CD4-positive, CD25-positive, alpha-beta regulatory T cell (primary cell): ENCODE results near the gene C3orf33. TPM values are rescaled to one million over a fixed set of nuclear protein-coding genes. Genes with fewer than 3 reads are reported as not detected.
A peak's percentile ranks its signal among the peaks of the same experiment; 100 is the strongest.
"Not testable (repeated sequence)": the region's sequence is repeated elsewhere in the genome, so short reads cannot be mapped to it uniquely, and the experiment has no call there.

Source experiments
- ATAC-seq, 2 donors: fragments of 150-1000 bp; cut with Tn5 transposase; one replicate each; pipeline ENCODE4 v1.10.0; 2021; ENCODE audit warnings: low read depth in 2 of 2, moderate number of reproducible peaks in 2 of 2, moderate library complexity in 1 of 2
- DNase-seq, 3 donors: peaks; one replicate each; pipeline versions ENCODE4 v3.0.0 to v3.0.0-alpha.2; 2012 to 2022; ENCODE audit warnings: mixed read lengths in 1 of 3
- H3K27ac ChIP-seq: one replicate; pipeline ENCODE4 v1.7.0; 2013; ENCODE audit warnings: mild to moderate bottlenecking, low read length; ENCODE audit not compliant: insufficient read depth, poor library complexity, severe bottlenecking
- H3K27me3 ChIP-seq: one replicate; pipeline ENCODE4 v1.7.0; 2013; ENCODE audit warnings: low read length; ENCODE audit not compliant: control insufficient read depth, insufficient read depth
- H3K36me3 ChIP-seq: one replicate; pipeline ENCODE4 v1.7.0; 2013; ENCODE audit warnings: mild to moderate bottlenecking, low read length, moderate library complexity; ENCODE audit not compliant: control insufficient read depth, insufficient read depth
- H3K4me1 ChIP-seq: 2 replicates; pipeline ENCODE4 v1.7.0; 2013; ENCODE audit warnings: mild to moderate bottlenecking, low read length; ENCODE audit not compliant: insufficient read depth, control insufficient read depth, poor library complexity, severe bottlenecking
- H3K4me3 ChIP-seq: one replicate; pipeline ENCODE4 v1.7.0; 2013; ENCODE audit warnings: low read depth, mild to moderate bottlenecking, low read length, moderate library complexity
- H3K9me3 ChIP-seq, 2 experiments: 1 replicate in 1 of 2; 2 replicates in 1 of 2; pipeline ENCODE4 v1.7.0; 2013; ENCODE audit warnings: low read length in 2 of 2, mild to moderate bottlenecking in 1 of 2, moderate library complexity in 1 of 2; ENCODE audit not compliant: control insufficient read depth in 2 of 2
- H3K27ac Mint-ChIP-seq, 3 donors: one replicate each; pipeline ENCODE4 v1.8.0; 2020 to 2022; ENCODE audit warnings: mild to moderate bottlenecking in 3 of 3, mixed read lengths in 3 of 3, moderate library complexity in 2 of 3
- H3K27me3 Mint-ChIP-seq: one replicate; pipeline ENCODE4 v1.8.0; 2022; ENCODE audit warnings: mild to moderate bottlenecking, mixed read lengths
- H3K36me3 Mint-ChIP-seq: one replicate; pipeline ENCODE4 v1.8.0; 2020; ENCODE audit warnings: mixed read lengths
- H3K4me1 Mint-ChIP-seq, 4 donors: one replicate each; pipeline ENCODE4 v1.8.0; 2020 to 2022; ENCODE audit warnings: mixed read lengths in 4 of 4, mild to moderate bottlenecking in 1 of 4
- H3K4me3 Mint-ChIP-seq, 4 donors: one replicate each; pipeline ENCODE4 v1.8.0; 2020 to 2022; ENCODE audit warnings: mild to moderate bottlenecking in 4 of 4, mixed read lengths in 4 of 4, moderate library complexity in 3 of 4
- H3K9me3 Mint-ChIP-seq, 7 donors: one replicate each; pipeline ENCODE4 v1.8.0; 2020 to 2022; ENCODE audit warnings: mixed read lengths in 7 of 7, mild to moderate bottlenecking in 3 of 7, moderate library complexity in 2 of 7
- polyA plus RNA-seq, 4 donors: library from polyadenylated mRNA; unstranded; fragments of 300-500 nt; fragmentation: Illumina TruSeq; gene quantifications; one replicate each; pipeline ENCODE4 v1.2.3, GENCODE V29; 2021
- total RNA-seq: library from RNA; stranded (reverse); gene quantifications from one replicate; pipeline ENCODE4 v1.2.3, GENCODE V29; 2022

The C3orf33 gene, protein sequence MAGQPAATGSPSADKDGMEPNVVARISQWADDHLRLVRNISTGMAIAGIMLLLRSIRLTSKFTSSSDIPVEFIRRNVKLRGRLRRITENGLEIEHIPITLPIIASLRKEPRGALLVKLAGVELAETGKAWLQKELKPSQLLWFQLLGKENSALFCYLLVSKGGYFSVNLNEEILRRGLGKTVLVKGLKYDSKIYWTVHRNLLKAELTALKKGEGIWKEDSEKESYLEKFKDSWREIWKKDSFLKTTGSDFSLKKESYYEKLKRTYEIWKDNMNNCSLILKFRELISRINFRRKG
- 0.74 TPM for total RNA-seq
- 1 to 10 TPM; 3.0 to 5.0 (median 3.3) TPM for polyA plus RNA-seq

DNA sequence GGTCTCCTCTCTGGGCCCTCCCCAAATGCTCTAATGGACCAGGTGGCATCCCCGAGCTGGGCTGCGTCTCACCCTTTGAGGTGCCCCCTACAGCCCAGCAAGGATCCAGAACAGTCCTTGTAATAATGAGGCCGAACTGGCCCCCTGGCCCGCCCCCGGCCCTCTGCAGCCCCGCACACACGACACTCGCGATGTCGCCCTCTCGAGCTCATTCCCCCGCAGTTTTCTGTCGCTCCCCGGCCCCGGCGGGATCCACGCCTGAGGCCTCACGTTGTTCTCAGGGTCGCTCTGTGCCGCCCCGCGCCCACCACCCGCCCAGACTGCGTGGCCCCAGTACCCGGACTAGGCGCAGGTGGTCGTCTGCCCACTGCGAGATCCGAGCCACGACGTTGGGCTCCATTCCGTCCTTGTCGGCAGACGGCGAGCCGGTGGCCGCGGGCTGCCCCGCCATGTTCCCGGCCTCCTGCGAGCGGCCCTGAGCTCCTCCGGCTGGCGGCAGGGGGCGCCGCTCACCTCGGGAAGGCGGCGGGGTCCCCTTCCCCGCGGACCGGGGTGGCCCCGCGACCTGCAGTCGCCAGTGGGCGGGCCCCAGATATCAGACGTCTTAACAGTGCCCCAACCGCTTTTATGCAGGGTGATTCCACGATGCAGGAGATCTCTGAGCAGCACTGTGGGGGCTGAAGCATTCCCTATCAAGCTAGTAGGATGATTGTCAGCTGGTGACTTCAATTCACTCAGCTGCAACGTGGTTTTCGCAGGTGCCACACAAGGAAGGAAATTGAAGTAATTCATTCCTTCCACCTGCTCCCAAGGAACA is at the start of gene C3orf33:
Gene C3orf33 (minus strand): TSS at position 477 of the 817 bp plus-strand sequence. CDS start 26 bp downstream, at position 451.
- Mint-ChIP-seq H3K4me1 (peaks cover 4 to 21% (median 12%) of the 10 kb centered on the region in 4 donors), H3K27ac (peak within 1 kb of the TSS; percentile 80 to 93 (median 84)), H3K27me3 (no peaks in the 10 kb centered on the region), H3K36me3 (peaks cover 9% of the 10 kb centered on the region), H3K9me3 (no peaks in the 10 kb centered on the region), H3K4me3 (peak within 1 kb of the TSS; percentile 88 to 92 (median 92))
- H3K27me3 ChIP-seq: peaks cover 7% of the 10 kb centered on the region
- peak; percentile 67 to 81 (median 77) for DNase-seq
- ATAC-seq: peak; percentile 95 to 96
- peak within 1 kb of the TSS; percentile 71 for H3K4me3 ChIP-seq
- peak within 1 kb of the TSS; percentile 62 for H3K27ac ChIP-seq
- no peaks in the 10 kb centered on the region for H3K36me3 ChIP-seq
- H3K4me1 ChIP-seq: peaks cover 11% of the 10 kb centered on the region
- H3K9me3 ChIP-seq: no peaks in the 10 kb centered on the region

DNA sequence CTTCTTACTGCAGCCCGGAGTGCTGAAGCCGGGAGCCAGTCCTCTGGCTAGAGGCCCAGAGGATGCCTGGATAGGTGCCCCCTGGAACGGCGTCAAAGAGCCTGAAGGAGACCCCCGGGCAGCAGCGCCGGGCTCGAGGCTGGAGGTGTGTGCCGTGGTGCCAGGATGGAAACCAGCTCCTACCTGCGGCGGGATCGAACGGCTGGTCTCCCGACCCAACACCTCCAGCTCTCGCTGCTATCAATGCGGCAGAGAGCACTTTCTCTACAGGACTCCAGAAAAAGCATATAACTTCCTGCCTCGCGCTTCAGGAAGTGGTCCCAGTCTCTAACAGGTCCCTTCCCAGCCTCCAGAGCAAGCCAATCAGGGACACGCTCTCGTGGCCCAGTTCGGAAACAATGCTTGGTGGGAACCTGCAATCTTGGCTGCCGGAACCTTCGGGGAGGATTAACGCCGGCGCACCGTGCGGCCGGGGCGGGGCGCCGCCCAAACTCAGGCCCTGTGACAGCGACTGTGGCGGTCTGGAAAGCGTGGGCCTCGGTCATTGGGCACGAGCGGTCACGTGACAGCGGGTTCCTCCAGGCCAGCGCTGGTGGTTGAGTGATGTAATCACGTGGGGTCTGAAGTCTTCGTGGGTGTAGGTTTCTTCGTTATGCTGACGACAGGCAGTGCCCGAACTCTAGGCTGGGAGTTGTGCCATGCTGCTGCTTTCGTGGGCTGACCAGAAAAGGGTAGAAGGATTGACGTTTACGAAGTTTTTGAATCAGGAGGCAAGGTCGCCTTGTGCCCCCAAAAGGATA is 48.3 kb upstream of the C3orf33 start, which contains the start of gene SLC33A1:
Gene SLC33A1 (minus strand): TSS at position 287 of the 800 bp plus-strand sequence. CDS start 430 bp downstream, outside the sequence.
- H3K27me3 Mint-ChIP-seq: peaks cover 8% of the 10 kb centered on the region
- Histone ChIP-seq H3K4me1 (peaks cover 45% of the 10 kb centered on the region), H3K9me3 (no peaks in the 10 kb centered on the region), H3K27ac (peak within 1 kb of the TSS; percentile 94), H3K4me3 (peak within 1 kb of the TSS; percentile 96), H3K36me3 (no peaks in the 10 kb centered on the region), H3K27me3 (no peaks in the 10 kb centered on the region)
- H3K9me3 Mint-ChIP-seq: peaks cover 0 to 4% (median 0%) of the 10 kb centered on the region in 7 donors
- DNase-seq: peak; percentile 99 to 100 (median 99)
- H3K4me3 Mint-ChIP-seq: peak within 1 kb of the TSS; percentile 91 to 98 (median 95)
- ATAC-seq: peak; percentile 89 to 92
- H3K36me3 Mint-ChIP-seq: peaks cover 8% of the 10 kb centered on the region
- peaks cover 24 to 48% (median 38%) of the 10 kb centered on the region in 4 donors for H3K4me1 Mint-ChIP-seq
- peak within 1 kb of the TSS; percentile 98 to 99 (median 98) for H3K27ac Mint-ChIP-seq

DNA sequence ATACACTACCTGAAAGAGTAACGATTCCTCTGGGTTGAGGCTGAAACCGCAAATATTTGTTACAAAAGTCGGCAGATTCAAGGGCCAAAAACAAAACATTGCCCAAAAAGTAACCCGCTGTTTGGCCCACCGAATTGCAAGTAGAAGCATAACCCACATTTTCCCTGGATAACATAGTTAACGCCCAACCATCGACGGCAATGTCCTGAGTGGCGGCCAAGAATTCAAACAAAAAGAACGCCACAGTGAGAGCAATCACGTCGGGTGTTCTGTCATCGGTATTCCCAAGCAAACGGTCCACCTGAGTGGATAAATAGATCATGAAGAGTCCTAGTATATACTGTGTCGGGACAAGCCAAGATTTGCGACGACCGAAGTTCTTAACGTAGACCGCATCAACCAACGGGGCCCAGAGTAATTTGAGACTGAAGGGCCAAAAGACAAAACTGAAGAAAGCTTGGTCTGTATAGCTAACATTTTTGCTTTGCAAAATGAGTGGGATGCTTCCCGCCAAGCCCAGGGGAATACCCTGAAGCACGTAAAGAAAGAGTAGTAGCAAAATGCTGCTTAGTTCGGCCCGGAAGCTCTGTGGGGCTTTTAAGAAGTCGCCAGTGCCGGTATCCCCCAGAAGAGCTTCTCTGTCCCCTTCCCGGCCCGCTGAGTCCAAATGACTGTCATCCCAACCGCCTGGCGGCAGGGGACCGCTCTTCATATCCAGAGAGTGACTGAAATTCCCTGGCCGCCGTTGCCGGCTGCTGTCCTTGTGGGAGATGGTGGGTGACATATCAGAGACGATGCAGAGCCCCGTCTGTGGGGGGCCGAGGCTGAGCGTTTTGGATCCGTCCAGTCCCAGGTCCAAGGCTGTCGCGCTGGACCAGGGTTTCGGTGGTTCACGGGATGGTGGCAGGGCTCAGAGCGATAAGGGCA is 47.4 kb upstream of the C3orf33 start:
- Mint-ChIP-seq H3K9me3 (peaks cover 0 to 4% (median 0%) of the 10 kb centered on the region in 7 donors), H3K27ac (peak overlapping the region; percentile 98 to 99 (median 98)), H3K4me1 (peaks cover 26 to 54% (median 42%) of the 10 kb centered on the region in 4 donors), H3K27me3 (peaks cover 8% of the 10 kb centered on the region), H3K36me3 (peaks cover 8% of the 10 kb centered on the region), H3K4me3 (peak overlapping the region; percentile 91 to 98 (median 95))
- Histone ChIP-seq H3K36me3 (no peaks in the 10 kb centered on the region), H3K27me3 (no peaks in the 10 kb centered on the region), H3K27ac (peak overlapping the region; percentile 94), H3K4me1 (peaks cover 53% of the 10 kb centered on the region), H3K4me3 (peak overlapping the region; percentile 96), H3K9me3 (no peaks in the 10 kb centered on the region)
- peak in 2 of 3 donors; percentile 21 to 51 for DNase-seq
- no peak for ATAC-seq

DNA sequence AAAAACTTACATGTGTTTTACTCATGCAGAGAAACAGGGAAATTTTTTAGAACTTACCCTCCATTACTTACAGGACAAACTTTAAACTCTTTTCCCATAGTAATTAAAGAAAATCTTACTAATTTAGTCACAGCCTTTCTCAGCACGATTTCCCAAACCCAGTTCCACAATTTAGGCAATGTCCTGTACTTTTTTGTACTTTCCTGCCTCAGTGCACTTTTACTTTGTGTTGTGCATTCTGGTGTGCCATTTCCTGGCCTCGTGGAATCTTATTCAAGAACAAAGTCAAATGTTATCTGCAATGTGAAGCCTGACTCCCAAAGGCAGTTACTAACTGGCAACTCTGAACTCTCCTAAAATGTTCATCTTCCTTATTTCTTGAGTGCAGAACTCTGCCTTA is 46.3 kb upstream of the C3orf33 start:
- DNase-seq (no peak), ATAC-seq (no peak)
- peaks cover 8% of the 10 kb centered on the region for H3K27me3 Mint-ChIP-seq
- Histone ChIP-seq H3K27ac (no peak overlapping the region), H3K4me1 (peaks cover 55% of the 10 kb centered on the region), H3K36me3 (peaks cover 3% of the 10 kb centered on the region), H3K9me3 (no peaks in the 10 kb centered on the region), H3K4me3 (peak overlapping the region; percentile 96), H3K27me3 (no peaks in the 10 kb centered on the region)
- peak overlapping the region; percentile 91 to 98 (median 95) for H3K4me3 Mint-ChIP-seq
- peak overlapping the region in 2 of 3 donors; percentile 98 to 99 for H3K27ac Mint-ChIP-seq
- H3K9me3 Mint-ChIP-seq: peaks cover 0 to 4% (median 0%) of the 10 kb centered on the region in 7 donors
- H3K4me1 Mint-ChIP-seq: peaks cover 26 to 62% (median 49%) of the 10 kb centered on the region in 4 donors
- peaks cover 15% of the 10 kb centered on the region for H3K36me3 Mint-ChIP-seq

DNA sequence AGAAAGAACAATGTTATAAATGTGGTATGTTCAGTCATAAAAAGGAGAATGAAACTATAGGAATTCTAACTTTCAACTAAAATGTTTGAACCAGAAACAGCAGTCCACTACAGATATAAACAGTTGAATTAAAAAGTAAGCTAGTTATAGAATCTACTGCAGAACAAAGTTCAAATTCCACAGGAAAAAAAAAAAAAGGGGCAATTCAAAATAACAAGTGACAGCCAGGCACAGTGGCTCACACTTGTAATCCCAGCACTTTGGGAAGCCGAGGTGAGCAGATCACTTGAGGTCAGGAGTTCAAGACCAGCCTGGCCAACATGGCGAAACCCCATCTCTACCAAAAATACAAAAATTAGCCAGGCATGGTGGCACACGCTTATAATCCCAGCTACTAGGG is 43.3 kb upstream of the C3orf33 start:
- H3K27me3 Mint-ChIP-seq, H3K27ac ChIP-seq, H3K27me3 ChIP-seq, H3K27ac Mint-ChIP-seq, H3K9me3 Mint-ChIP-seq, H3K9me3 ChIP-seq, ATAC-seq, H3K36me3 ChIP-seq, DNase-seq: not testable (repeated sequence)
- H3K4me1 Mint-ChIP-seq: peaks cover 32 to 75% (median 53%) of the 10 kb centered on the region in 4 donors
- Histone ChIP-seq H3K4me3 (peak overlapping the region; percentile 26), H3K4me1 (peaks cover 65% of the 10 kb centered on the region)
- peaks cover 18% of the 10 kb centered on the region for H3K36me3 Mint-ChIP-seq
- H3K4me3 Mint-ChIP-seq: peak overlapping the region; percentile 63 to 86 (median 74)

DNA sequence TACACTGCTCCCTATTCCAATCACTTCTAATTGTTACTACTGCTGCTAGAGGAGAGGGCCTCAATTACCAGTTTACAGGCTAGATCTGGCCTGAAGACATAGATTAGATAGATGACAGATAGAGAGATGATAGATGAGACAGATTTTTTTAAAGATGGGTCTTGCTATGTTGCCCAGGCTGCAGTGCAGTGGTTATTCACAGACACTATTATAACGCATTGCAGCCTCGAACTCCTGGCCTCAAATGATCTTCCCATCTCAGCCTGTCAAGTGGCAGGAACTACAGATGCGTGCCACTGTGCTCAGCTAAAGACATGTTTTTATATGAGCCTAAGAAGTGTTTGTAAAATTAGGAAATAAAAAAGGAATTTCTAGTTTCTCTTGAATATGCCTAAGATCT is 41.9 kb upstream of the C3orf33 start:
- Histone ChIP-seq H3K4me1 (peaks cover 54% of the 10 kb centered on the region), H3K27me3 (no peaks in the 10 kb centered on the region), H3K27ac (no peak overlapping the region), H3K36me3 (peaks cover 5% of the 10 kb centered on the region), H3K9me3 (no peaks in the 10 kb centered on the region), H3K4me3 (peak overlapping the region; percentile 52)
- H3K4me3 Mint-ChIP-seq: peak overlapping the region in 3 of 4 donors; percentile 5 to 23 (median 19)
- H3K9me3 Mint-ChIP-seq: no peaks in the 10 kb centered on the region
- H3K27ac Mint-ChIP-seq: peak overlapping the region in 2 of 3 donors; percentile 7 to 79
- H3K36me3 Mint-ChIP-seq: peaks cover 22% of the 10 kb centered on the region
- ATAC-seq (no peak), DNase-seq (no peak)
- peaks cover 40 to 80% (median 58%) of the 10 kb centered on the region in 4 donors for H3K4me1 Mint-ChIP-seq
- H3K27me3 Mint-ChIP-seq: no peaks in the 10 kb centered on the region
